ENCODE results near the gene COL6A6.

- TF ChIP-seq FOXK2 (IDR thresholded peaks at IDR 0.05) = no peak
- no peak for TF ChIP-seq ELF4 (IDR thresholded peaks at IDR 0.05)
- TF ChIP-seq SUZ12 (IDR thresholded peaks at IDR 0.05) = no peak
- no peak for TF ChIP-seq TARDBP (IDR thresholded peaks at IDR 0.05)
- TF ChIP-seq HDGF (IDR thresholded peaks at IDR 0.05; ENCODE audit: borderline replicate concordance) = no peak
- TF ChIP-seq, protein P1, sequence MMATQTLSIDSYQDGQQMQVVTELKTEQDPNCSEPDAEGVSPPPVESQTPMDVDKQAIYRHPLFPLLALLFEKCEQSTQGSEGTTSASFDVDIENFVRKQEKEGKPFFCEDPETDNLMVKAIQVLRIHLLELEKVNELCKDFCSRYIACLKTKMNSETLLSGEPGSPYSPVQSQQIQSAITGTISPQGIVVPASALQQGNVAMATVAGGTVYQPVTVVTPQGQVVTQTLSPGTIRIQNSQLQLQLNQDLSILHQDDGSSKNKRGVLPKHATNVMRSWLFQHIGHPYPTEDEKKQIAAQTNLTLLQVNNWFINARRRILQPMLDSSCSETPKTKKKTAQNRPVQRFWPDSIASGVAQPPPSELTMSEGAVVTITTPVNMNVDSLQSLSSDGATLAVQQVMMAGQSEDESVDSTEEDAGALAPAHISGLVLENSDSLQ (IDR thresholded peaks at IDR 0.05) = no peak
- no peak for TF ChIP-seq SP1 (IDR thresholded peaks at IDR 0.05)
- no peak for TF ChIP-seq L3MBTL2 (conservative IDR thresholded peaks at IDR 0.05)
- TF ChIP-seq ARNT (IDR thresholded peaks at IDR 0.05) = no peak
These were observed 41.4 kb downstream of the COL6A6 start for GRCh38 chr3:130558366-130558765.

All from HEK293T (cell line).